Keratinocyte (primary cell): Measurements from ENCODE around the gene PCDH9. TPM values are rescaled to one million over a fixed set of nuclear protein-coding genes. Genes with fewer than 3 reads are reported as not detected.

Experiments
- DNase-seq: peaks from one replicate; pipeline ENCODE4 v3.0.0-alpha.2; 2011; ENCODE audit warnings: low read depth, missing footprints, low spot score
- FAIRE-seq: peaks from 2 replicates; lab custom pipeline; 2011; peaks lifted over from hg19 to GRCh38; lab: Jason Lieb, UNC
- H2AFZ ChIP-seq: 2 replicates; pipeline ENCODE4 v1.6.0; 2012; ENCODE audit warnings: low read length, control low read depth, inconsistent platforms; ENCODE audit not compliant: control insufficient read depth
- H3K27ac ChIP-seq: 2 replicates; pipeline ENCODE4 v1.5.1; 2011; ENCODE audit warnings: low read length; ENCODE audit not compliant: control insufficient read depth, insufficient read depth
- H3K27me3 ChIP-seq: 3 replicates; pipeline ENCODE4 v1.6.0; 2011; ENCODE audit warnings: low read length; ENCODE audit not compliant: control insufficient read depth, insufficient read depth; ENCODE audit errors: extremely low read depth
- H3K36me3 ChIP-seq, 2 experiments: 2 replicates in 1 of 2; 3 replicates in 1 of 2; pipeline ENCODE4 v1.5.1; 2011; ENCODE audit warnings: low read length in 2 of 2, mild to moderate bottlenecking in 1 of 2; ENCODE audit not compliant: control insufficient read depth in 2 of 2, insufficient read depth in 2 of 2; ENCODE audit errors: extremely low read depth in 1 of 2
- H3K4me1 ChIP-seq: 3 replicates; pipeline ENCODE4 v1.5.1; 2011; ENCODE audit warnings: low read length; ENCODE audit not compliant: control insufficient read depth, insufficient read depth; ENCODE audit errors: extremely low read depth
- H3K4me2 ChIP-seq: 3 replicates; pipeline ENCODE4 v1.6.0; 2011; ENCODE audit warnings: low read depth, low read length; ENCODE audit not compliant: control insufficient read depth, insufficient read depth; ENCODE audit errors: extremely low read depth
- H3K4me3 ChIP-seq, 3 experiments: fragments of 200-600 bp in 1 of 3; sonication (generic) in 1 of 3; 2 replicates in 2 of 3; 3 replicates in 1 of 3; pipeline ENCODE4 v1.5.1; 2011 to 2016; ENCODE audit warnings: low read length in 3 of 3, mild to moderate bottlenecking in 3 of 3, control low read depth in 2 of 3, inconsistent platforms in 1 of 3, low read depth in 1 of 3, mixed read lengths in 1 of 3, mixed run types in 1 of 3, moderate library complexity in 1 of 3; ENCODE audit not compliant: control insufficient read depth in 2 of 3, insufficient read depth in 2 of 3; ENCODE audit errors: extremely low read depth in 1 of 3
- H3K79me2 ChIP-seq: 2 replicates; pipeline ENCODE4 v1.6.0; 2012; ENCODE audit warnings: low read length; ENCODE audit not compliant: control insufficient read depth, insufficient read depth
- H3K9ac ChIP-seq: 3 replicates; pipeline ENCODE4 v1.6.0; 2011; ENCODE audit warnings: low read length; ENCODE audit not compliant: control insufficient read depth, insufficient read depth; ENCODE audit errors: extremely low read depth
- H3K9me1 ChIP-seq: 3 replicates; pipeline ENCODE4 v1.6.0; 2011; ENCODE audit warnings: low read length; ENCODE audit not compliant: control insufficient read depth, insufficient read depth; ENCODE audit errors: extremely low read depth
- H3K9me3 ChIP-seq: 2 replicates; pipeline ENCODE4 v1.5.1; 2012; ENCODE audit warnings: low read depth, low read length; ENCODE audit not compliant: control insufficient read depth
- H4K20me1 ChIP-seq: 3 replicates; pipeline ENCODE4 v1.6.0; 2011; ENCODE audit warnings: low read length; ENCODE audit not compliant: control insufficient read depth, insufficient read depth; ENCODE audit errors: extremely low read depth
- EZH2 ChIP-seq: IDR thresholded peaks from one replicate; pipeline ENCODE4 v1.6.1; 2012; ENCODE audit warnings: inconsistent platforms, mild to moderate bottlenecking, low read length, moderate library complexity
- dilution Hi-C: fragments of 300-500 bp; cut with MboI; formaldehyde crosslinking; loops from one replicate; pipeline ENCODE4 v1.7.0; 2020; ENCODE audit warnings: low sequenced_read_pairs; ENCODE audit not compliant: extremely low pct_ligation_motif_present
- polyA plus RNA-seq, 5 experiments: library from polyadenylated mRNA; depleted of rRNA in 3 of 5; stranded (reverse) in 3 of 5; stranded (forward) in 1 of 5; unstranded in 1 of 5; fragments of >200 nt; gene quantifications; 1 replicate in 1 of 5; 2 replicates in 3 of 5; 3 replicates in 1 of 5; pipeline versions ENCODE4 v1.2.1 to v1.2.3, GENCODE V29; 2011 to 2012; ENCODE audit warnings: missing spikeins in 2 of 5, low read depth in 1 of 5, low replicate concordance in 1 of 5
- TF ChIP-seq, protein P1 (sequence below), 3 experiments: IDR thresholded peaks in 1 of 3; conservative IDR thresholded peaks in 1 of 3; optimal IDR thresholded peaks in 1 of 3; 2 replicates in 2 of 3; 3 replicates in 1 of 3; pipeline versions ENCODE3 to v1.5.1; 2011; ENCODE audit warnings: low read length in 3 of 3, mild to moderate bottlenecking in 3 of 3, moderate library complexity in 2 of 3, control low read depth in 1 of 3, inconsistent platforms in 1 of 3; ENCODE audit not compliant: insufficient read depth in 2 of 3; ENCODE audit errors: extremely low read depth in 1 of 3

The PCDH9 gene
- polyA plus RNA-seq, 1 donor (not counting 4 experiments of a cell fraction or from before 2014, with no cell fraction given): 0.21 TPM

GRCh38 chr13:67184247-67184646, 45.9 kb downstream of the PCDH9 start:
- Histone ChIP-seq H3K27me3 (no peaks in the 10 kb centered on the region), H3K4me3 (no peak overlapping the region), H3K9me1 (no peaks in the 10 kb centered on the region), H3K4me1 (no peaks in the 10 kb centered on the region), H3K36me3 (no peaks in the 10 kb centered on the region), H2AFZ (no peak overlapping the region), H3K9me3 (no peaks in the 10 kb centered on the region), H3K27ac (no peak overlapping the region), H3K79me2 (no peaks in the 10 kb centered on the region), H3K4me2 (no peak overlapping the region), H4K20me1 (no peaks in the 10 kb centered on the region), H3K9ac (no peak overlapping the region)
- FAIRE-seq (no peak), DNase-seq (no peak)
- dilution Hi-C loops: no loop called here
- no peak for TF ChIP-seq EZH2
- TF ChIP-seq, protein P1, sequence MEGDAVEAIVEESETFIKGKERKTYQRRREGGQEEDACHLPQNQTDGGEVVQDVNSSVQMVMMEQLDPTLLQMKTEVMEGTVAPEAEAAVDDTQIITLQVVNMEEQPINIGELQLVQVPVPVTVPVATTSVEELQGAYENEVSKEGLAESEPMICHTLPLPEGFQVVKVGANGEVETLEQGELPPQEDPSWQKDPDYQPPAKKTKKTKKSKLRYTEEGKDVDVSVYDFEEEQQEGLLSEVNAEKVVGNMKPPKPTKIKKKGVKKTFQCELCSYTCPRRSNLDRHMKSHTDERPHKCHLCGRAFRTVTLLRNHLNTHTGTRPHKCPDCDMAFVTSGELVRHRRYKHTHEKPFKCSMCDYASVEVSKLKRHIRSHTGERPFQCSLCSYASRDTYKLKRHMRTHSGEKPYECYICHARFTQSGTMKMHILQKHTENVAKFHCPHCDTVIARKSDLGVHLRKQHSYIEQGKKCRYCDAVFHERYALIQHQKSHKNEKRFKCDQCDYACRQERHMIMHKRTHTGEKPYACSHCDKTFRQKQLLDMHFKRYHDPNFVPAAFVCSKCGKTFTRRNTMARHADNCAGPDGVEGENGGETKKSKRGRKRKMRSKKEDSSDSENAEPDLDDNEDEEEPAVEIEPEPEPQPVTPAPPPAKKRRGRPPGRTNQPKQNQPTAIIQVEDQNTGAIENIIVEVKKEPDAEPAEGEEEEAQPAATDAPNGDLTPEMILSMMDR (optimal IDR thresholded peaks at IDR 0.05 in 1 of 3, IDR thresholded peaks at IDR 0.05 in 1 of 3, conservative IDR thresholded peaks at IDR 0.05 in 1 of 3; ENCODE audit: extremely low read depth in 1 of 3, insufficient read depth in 2 of 3, low read length in 3 of 3): no peak

GRCh38 chr13:67183151-67183550, 47.0 kb downstream of the PCDH9 start:
- no peaks in the 10 kb centered on the region for H3K9me1 ChIP-seq

More at GRCh38 chr13:67183151-67183550, 47.0 kb downstream of the PCDH9 start:
- TF ChIP-seq EZH2: no peak
- TF ChIP-seq, protein P1 (optimal IDR thresholded peaks at IDR 0.05 in 1 of 3, IDR thresholded peaks at IDR 0.05 in 1 of 3, conservative IDR thresholded peaks at IDR 0.05 in 1 of 3; ENCODE audit: extremely low read depth in 1 of 3, insufficient read depth in 2 of 3, low read length in 3 of 3): no peak
- Histone ChIP-seq H4K20me1 (no peaks in the 10 kb centered on the region), H3K27ac (no peak overlapping the region), H3K4me2 (no peak overlapping the region), H2AFZ (no peak overlapping the region), H3K27me3 (no peaks in the 10 kb centered on the region), H3K4me1 (no peaks in the 10 kb centered on the region), H3K9me3 (no peaks in the 10 kb centered on the region), H3K4me3 (no peak overlapping the region), H3K79me2 (no peaks in the 10 kb centered on the region), H3K36me3 (no peaks in the 10 kb centered on the region), H3K9ac (no peak overlapping the region)
- FAIRE-seq (no peak), DNase-seq (no peak)
- dilution Hi-C loops: no loop called here
